DOHH2 (cell line): Measurements from ENCODE around the gene KRTAP5-6.

ENCODE experiments used
- H3F3A ChIP-seq: fragments of 200-600 bp; sonication (generic), shearing (Covaris generic); 2 replicates; pipeline ENCODE4 v1.6.0; 2016; ENCODE audit warnings: antibody characterized with exemption, mild to moderate bottlenecking; ENCODE audit not compliant: control insufficient read depth, insufficient read depth
- H3K27ac ChIP-seq: fragments of 200-600 bp; sonication (generic); 2 replicates; pipeline ENCODE4 v1.5.1; 2014; ENCODE audit warnings: low read depth, mild to moderate bottlenecking, low read length, moderate library complexity
- H3K27me3 ChIP-seq: fragments of 200-600 bp; sonication (generic); 2 replicates; pipeline ENCODE4 v1.6.1; 2014; ENCODE audit warnings: mild to moderate bottlenecking, low read length, mixed read lengths; ENCODE audit not compliant: control insufficient read depth
- H3K36me3 ChIP-seq: fragments of 200-600 bp; sonication (generic); 2 replicates; pipeline ENCODE4 v1.6.1; 2014; ENCODE audit warnings: mild to moderate bottlenecking, low read length, moderate library complexity, mixed read lengths; ENCODE audit not compliant: control insufficient read depth
- H3K4me1 ChIP-seq: fragments of 200-600 bp; sonication (generic); 2 replicates; pipeline ENCODE4 v1.6.1; 2014; ENCODE audit warnings: mild to moderate bottlenecking, low read length, mixed read lengths; ENCODE audit not compliant: control insufficient read depth
- H3K4me2 ChIP-seq: fragments of 200-600 bp; sonication (generic); 2 replicates; pipeline ENCODE4 v1.6.0; 2014; ENCODE audit warnings: mild to moderate bottlenecking, low read length, moderate library complexity
- H3K4me3 ChIP-seq: fragments of 200-600 bp; sonication (generic); 2 replicates; pipeline ENCODE4 v1.5.1; 2014; ENCODE audit warnings: mild to moderate bottlenecking, low read length, mixed read lengths
- H3K79me2 ChIP-seq: fragments of 200-600 bp; sonication (generic); 2 replicates; pipeline ENCODE4 v1.6.1; 2014; ENCODE audit warnings: mild to moderate bottlenecking, low read length, mixed read lengths; ENCODE audit not compliant: control insufficient read depth
- H3K9me2 ChIP-seq: fragments of 200-600 bp; sonication (generic); replicated peaks from 2 replicates; pipeline ENCODE4 v1.6.1; 2014; ENCODE audit warnings: mild to moderate bottlenecking, low read length, mixed read lengths; ENCODE audit not compliant: control insufficient read depth
- H3K9me3 ChIP-seq: fragments of 200-600 bp; sonication (generic); 2 replicates; pipeline ENCODE4 v1.6.1; 2014; ENCODE audit warnings: antibody characterized with exemption, low read length, mixed read lengths; ENCODE audit not compliant: control insufficient read depth, insufficient read depth
- H4K20me1 ChIP-seq: fragments of 200-600 bp; sonication (generic); 2 replicates; pipeline ENCODE4 v1.6.0; 2014; ENCODE audit warnings: low read depth, mild to moderate bottlenecking, antibody characterized with exemption, low read length, moderate library complexity; ENCODE audit not compliant: control insufficient read depth, insufficient read depth
- CTCF ChIP-seq: fragments of 200-600 bp; sonication (generic); IDR thresholded peaks from one replicate; pipeline ENCODE4 v1.5.1; 2014; ENCODE audit warnings: antibody characterized with exemption, mild to moderate bottlenecking, low read depth, low read length; ENCODE audit not compliant: poor library complexity, severe bottlenecking
- EZH2phosphoT487 ChIP-seq: fragments of 200-600 bp; sonication (generic); IDR thresholded peaks from 2 replicates; pipeline ENCODE4 v1.6.1; 2017; ENCODE audit warnings: borderline replicate concordance, mild to moderate bottlenecking, antibody characterized with exemption, low read length, moderate library complexity, mixed read lengths

Gene KRTAP5-6

GRCh38 chr11:1699771-1700170 lies 2.8 kb downstream of the KRTAP5-6 start:
- Histone ChIP-seq H3F3A (no peaks in the 10 kb centered on the region), H3K4me2 (no peak overlapping the region), H3K27ac (no peak overlapping the region), H3K27me3 (no peaks in the 10 kb centered on the region; the same call in 1 of the 2 replicates), H3K4me3 (no peak overlapping the region), H3K36me3 (no peaks in the 10 kb centered on the region), H3K9me2 (no peaks in the 10 kb centered on the region), H3K79me2 (no peaks in the 10 kb centered on the region), H3K9me3 (no peaks in the 10 kb centered on the region), H4K20me1 (no peaks in the 10 kb centered on the region), H3K4me1 (no peaks in the 10 kb centered on the region)
- TF ChIP-seq EZH2phosphoT487 (no peak), CTCF (no peak)

- no peak for TF ChIP-seq EZH2phosphoT487
- TF ChIP-seq CTCF, result no peak
- Histone ChIP-seq H3K27ac (no peak overlapping the region), H3K27me3 (peaks cover 4% of the 10 kb centered on the region), H3K79me2 (no peaks in the 10 kb centered on the region), H3K9me2 (no peaks in the 10 kb centered on the region), H3K36me3 (no peaks in the 10 kb centered on the region), H3K9me3 (no peaks in the 10 kb centered on the region), H4K20me1 (no peaks in the 10 kb centered on the region), H3K4me2 (no peak overlapping the region), H3K4me1 (peaks cover under 1% of the 10 kb centered on the region), H3F3A (no peaks in the 10 kb centered on the region), H3K4me3 (no peak overlapping the region)
Measured at GRCh38 chr11:1701091-1701807, 4.3 kb downstream of the KRTAP5-6 start.

- no peaks in the 10 kb centered on the region for H3F3A ChIP-seq
- peaks cover 4% of the 10 kb centered on the region for H3K27me3 ChIP-seq
- H3K79me2 ChIP-seq, result no peaks in the 10 kb centered on the region
- H3K36me3 ChIP-seq, result no peaks in the 10 kb centered on the region
- peaks cover 13% of the 10 kb centered on the region for H3K4me1 ChIP-seq
- H3K4me3 ChIP-seq, result no peak overlapping the region
- H3K27ac ChIP-seq, result no peak overlapping the region
- no peaks in the 10 kb centered on the region for H4K20me1 ChIP-seq
- no peaks in the 10 kb centered on the region for H3K9me2 ChIP-seq
- TF ChIP-seq EZH2phosphoT487 (no peak), CTCF (no peak)
- H3K4me2 ChIP-seq, result no peak overlapping the region
- no peaks in the 10 kb centered on the region for H3K9me3 ChIP-seq
Measured at GRCh38 chr11:1702506-1702905, 5.5 kb downstream of the KRTAP5-6 start.
